ENCODE data around the gene RAPGEF3.

RAPGEF3 gene

DNA sequence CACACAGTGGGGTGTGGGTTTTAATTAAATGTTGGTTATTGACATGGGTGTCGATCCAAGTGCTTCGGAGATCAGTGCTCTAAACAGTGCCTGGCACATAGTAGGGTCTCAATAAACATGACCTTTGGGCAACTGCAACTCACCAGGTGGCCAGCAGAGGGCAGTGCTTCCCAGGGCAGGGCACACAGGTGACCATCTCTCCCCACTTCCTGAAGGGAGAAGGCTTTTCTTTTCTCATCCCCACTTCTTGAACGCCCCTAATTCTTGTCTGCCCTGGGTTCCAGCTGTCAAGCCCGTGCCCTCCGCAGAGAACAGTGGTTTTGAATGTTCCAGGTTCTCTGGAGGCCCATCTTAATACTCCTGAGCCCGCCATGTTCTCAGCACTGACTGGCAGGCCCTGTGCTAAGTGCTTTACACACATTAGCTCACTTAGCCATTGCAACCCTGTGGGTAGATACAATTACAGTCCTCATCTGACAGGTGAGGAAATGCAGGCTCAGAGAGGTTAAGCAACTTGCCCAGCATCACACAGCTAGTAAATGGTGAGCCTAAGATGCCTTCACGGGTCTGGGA, 16.3 kb downstream of the RAPGEF3 start:
- H3K36me3 ChIP-seq (ENCODE audit: control insufficient read depth, insufficient read depth, low read length), result no peaks in the 10 kb centered on the region
- peaks cover 6% of the 10 kb centered on the region for H3K79me2 ChIP-seq
- no peak overlapping the region for H3K4me2 ChIP-seq (ENCODE audit: low read length)
- H3K9ac ChIP-seq, result no peak overlapping the region
- TF ChIP-seq CTCF (IDR thresholded peaks at IDR 0.05), result peak; percentile 99
- H3K27ac ChIP-seq, result no peak overlapping the region
- H3K27me3 ChIP-seq (ENCODE audit: control insufficient read depth, insufficient read depth, low read length), result no peaks in the 10 kb centered on the region
- H2AFZ ChIP-seq, result no peak overlapping the region
- no peak overlapping the region for H3K4me3 ChIP-seq (ENCODE audit: low read depth, low read length)
- no peaks in the 10 kb centered on the region for H3K9me3 ChIP-seq (ENCODE audit: control insufficient read depth, low read length)
- peaks cover 47% of the 10 kb centered on the region for H3K4me1 ChIP-seq

DNA sequence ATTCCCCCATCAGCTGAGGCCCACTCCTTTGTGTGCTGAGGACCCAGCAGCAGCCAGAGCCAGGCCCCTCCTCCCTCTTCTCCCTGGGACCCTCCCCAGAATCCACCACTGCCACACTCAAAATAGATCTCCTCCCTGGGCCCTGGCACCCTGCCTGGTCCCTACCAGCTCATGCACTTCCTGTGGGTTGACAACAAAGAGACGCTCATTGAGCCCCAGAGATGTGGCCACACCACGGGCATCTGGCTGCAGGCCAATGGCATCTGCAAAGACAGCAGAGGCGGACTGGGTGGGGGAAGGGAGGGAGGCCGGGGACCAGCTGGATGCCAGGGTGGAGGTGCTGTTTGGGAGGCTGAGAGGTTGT, 17.4 kb downstream of the RAPGEF3 start:
- Histone ChIP-seq H3K27ac (no peak overlapping the region), H3K4me1 (peaks cover 51% of the 10 kb centered on the region), H3K79me2 (peaks cover 6% of the 10 kb centered on the region), H3K4me2 (ENCODE audit: low read length) (no peak overlapping the region), H3K36me3 (ENCODE audit: control insufficient read depth, insufficient read depth, low read length) (no peaks in the 10 kb centered on the region), H3K9me3 (ENCODE audit: control insufficient read depth, low read length) (no peaks in the 10 kb centered on the region), H3K4me3 (ENCODE audit: low read depth, low read length) (no peak overlapping the region), H3K27me3 (ENCODE audit: control insufficient read depth, insufficient read depth, low read length) (no peaks in the 10 kb centered on the region), H3K9ac (no peak overlapping the region), H2AFZ (no peak overlapping the region)
- no peak for TF ChIP-seq CTCF (IDR thresholded peaks at IDR 0.05)

GRCh38 chr12:47740606-47741339, 17.9 kb downstream of the RAPGEF3 start:
- no peak for TF ChIP-seq CTCF (IDR thresholded peaks at IDR 0.05)
- no peak overlapping the region for H2AFZ ChIP-seq
- peaks cover 6% of the 10 kb centered on the region for H3K79me2 ChIP-seq
- H3K9ac ChIP-seq, result no peak overlapping the region
- H3K9me3 ChIP-seq (ENCODE audit: control insufficient read depth, low read length), result no peaks in the 10 kb centered on the region
- no peak overlapping the region for H3K27ac ChIP-seq
- H3K4me1 ChIP-seq, result peaks cover 51% of the 10 kb centered on the region
- no peak overlapping the region for H3K4me2 ChIP-seq (ENCODE audit: low read length)
- no peak overlapping the region for H3K4me3 ChIP-seq (ENCODE audit: low read depth, low read length)
- no peaks in the 10 kb centered on the region for H3K36me3 ChIP-seq (ENCODE audit: control insufficient read depth, insufficient read depth, low read length)
- no peaks in the 10 kb centered on the region for H3K27me3 ChIP-seq (ENCODE audit: control insufficient read depth, insufficient read depth, low read length)

DNA sequence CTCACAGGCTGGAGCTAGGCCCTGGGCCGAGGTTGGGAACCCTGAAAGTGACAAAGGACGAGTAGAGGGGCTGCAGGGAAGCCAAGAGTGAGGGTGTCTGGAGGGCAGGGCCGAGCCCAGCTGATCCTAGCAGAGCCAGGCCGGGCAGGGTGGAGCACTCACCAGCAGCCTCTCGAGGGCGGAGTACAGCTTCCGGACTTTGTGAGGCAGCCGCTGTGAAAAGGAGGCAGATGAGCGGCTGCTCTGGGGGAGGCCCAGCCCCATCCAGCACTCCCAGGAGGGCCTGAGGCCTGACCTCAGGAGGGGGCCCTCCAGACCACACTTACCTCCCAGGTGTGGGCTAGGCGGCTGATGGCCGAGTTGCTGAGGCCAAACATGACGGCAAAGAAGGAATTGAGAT, 18.7 kb downstream of the RAPGEF3 start:
- H3K4me2 ChIP-seq (ENCODE audit: low read length), result no peak overlapping the region
- TF ChIP-seq CTCF (IDR thresholded peaks at IDR 0.05), result no peak
- H3K79me2 ChIP-seq, result peaks cover 6% of the 10 kb centered on the region
- H3K4me3 ChIP-seq (ENCODE audit: low read depth, low read length), result no peak overlapping the region
- H2AFZ ChIP-seq, result no peak overlapping the region
- no peaks in the 10 kb centered on the region for H3K36me3 ChIP-seq (ENCODE audit: control insufficient read depth, insufficient read depth, low read length)
- peaks cover 49% of the 10 kb centered on the region for H3K4me1 ChIP-seq
- H3K9ac ChIP-seq, result no peak overlapping the region
- H3K27me3 ChIP-seq (ENCODE audit: control insufficient read depth, insufficient read depth, low read length), result no peaks in the 10 kb centered on the region
- no peaks in the 10 kb centered on the region for H3K9me3 ChIP-seq (ENCODE audit: control insufficient read depth, low read length)
- peak overlapping the region; percentile 19 for H3K27ac ChIP-seq

DNA sequence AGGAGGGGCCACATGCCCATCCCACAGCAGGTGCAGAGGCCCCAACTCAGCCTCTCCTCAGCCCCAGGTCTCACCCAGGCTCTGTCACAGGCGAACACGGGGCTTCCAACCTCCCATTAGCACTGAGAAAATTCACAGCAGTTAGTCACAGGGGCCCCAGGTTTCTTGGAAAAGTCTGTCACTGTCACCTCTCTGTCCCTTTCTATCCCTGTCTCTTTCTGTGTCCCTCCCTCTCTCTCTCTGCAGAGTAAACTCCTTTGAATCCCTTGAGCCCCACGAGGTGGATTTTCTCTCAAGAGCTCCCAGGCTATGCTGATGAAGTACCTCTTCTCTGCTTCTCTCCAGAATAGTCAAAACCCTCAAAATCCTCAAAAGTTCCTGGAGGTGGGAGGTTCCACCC, 19.4 kb downstream of the RAPGEF3 start:
- H3K4me2 ChIP-seq (ENCODE audit: low read length), result no peak overlapping the region
- H2AFZ ChIP-seq, result no peak overlapping the region
- H3K4me3 ChIP-seq (ENCODE audit: low read depth, low read length), result no peak overlapping the region
- H3K79me2 ChIP-seq, result peaks cover 6% of the 10 kb centered on the region
- no peak overlapping the region for H3K9ac ChIP-seq
- H3K36me3 ChIP-seq (ENCODE audit: control insufficient read depth, insufficient read depth, low read length), result no peaks in the 10 kb centered on the region
- peaks cover 49% of the 10 kb centered on the region for H3K4me1 ChIP-seq
- no peak overlapping the region for H3K27ac ChIP-seq
- no peak for TF ChIP-seq CTCF (IDR thresholded peaks at IDR 0.05)
- no peaks in the 10 kb centered on the region for H3K27me3 ChIP-seq (ENCODE audit: control insufficient read depth, insufficient read depth, low read length)
- no peaks in the 10 kb centered on the region for H3K9me3 ChIP-seq (ENCODE audit: control insufficient read depth, low read length)

All from parathyroid adenoma (tissue), 2 donors.